ENCODE data around the gene DHDH.

DNA sequence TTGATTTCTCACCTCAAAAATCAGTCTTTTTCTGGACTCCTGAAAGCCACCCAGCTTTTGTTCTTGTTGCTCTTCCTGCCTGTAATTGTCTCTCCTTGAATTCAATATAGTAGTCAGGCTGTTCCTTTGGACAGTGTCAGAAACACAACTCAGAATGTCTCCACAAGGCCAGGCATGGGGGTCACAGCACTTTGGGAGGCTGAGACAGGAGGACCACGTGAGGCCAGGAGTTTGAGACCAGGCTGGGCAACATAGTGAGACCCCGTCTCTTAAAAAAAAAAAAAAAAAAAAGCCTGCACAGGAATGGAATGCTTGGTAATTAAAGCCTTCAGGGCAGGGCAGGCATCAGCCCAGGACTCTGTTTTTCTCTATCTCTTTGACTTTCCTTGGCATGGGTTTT is 12.3 kb downstream of the DHDH start:
- TF ChIP-seq, protein P1, sequence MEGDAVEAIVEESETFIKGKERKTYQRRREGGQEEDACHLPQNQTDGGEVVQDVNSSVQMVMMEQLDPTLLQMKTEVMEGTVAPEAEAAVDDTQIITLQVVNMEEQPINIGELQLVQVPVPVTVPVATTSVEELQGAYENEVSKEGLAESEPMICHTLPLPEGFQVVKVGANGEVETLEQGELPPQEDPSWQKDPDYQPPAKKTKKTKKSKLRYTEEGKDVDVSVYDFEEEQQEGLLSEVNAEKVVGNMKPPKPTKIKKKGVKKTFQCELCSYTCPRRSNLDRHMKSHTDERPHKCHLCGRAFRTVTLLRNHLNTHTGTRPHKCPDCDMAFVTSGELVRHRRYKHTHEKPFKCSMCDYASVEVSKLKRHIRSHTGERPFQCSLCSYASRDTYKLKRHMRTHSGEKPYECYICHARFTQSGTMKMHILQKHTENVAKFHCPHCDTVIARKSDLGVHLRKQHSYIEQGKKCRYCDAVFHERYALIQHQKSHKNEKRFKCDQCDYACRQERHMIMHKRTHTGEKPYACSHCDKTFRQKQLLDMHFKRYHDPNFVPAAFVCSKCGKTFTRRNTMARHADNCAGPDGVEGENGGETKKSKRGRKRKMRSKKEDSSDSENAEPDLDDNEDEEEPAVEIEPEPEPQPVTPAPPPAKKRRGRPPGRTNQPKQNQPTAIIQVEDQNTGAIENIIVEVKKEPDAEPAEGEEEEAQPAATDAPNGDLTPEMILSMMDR (IDR thresholded peaks at IDR 0.05; ENCODE audit: borderline replicate concordance, extremely low read depth, low read length, poor library complexity, severe bottlenecking) = no peak
- no peak for TF ChIP-seq EZH2 (IDR thresholded peaks at IDR 0.05; ENCODE audit: borderline replicate concordance, low read depth, low read length, severe bottlenecking)

Data from DND-41 (cell line).